H1 (cell line): ENCODE data around the gene RAD9A. TPM values are rescaled to one million over a fixed set of nuclear protein-coding genes. Genes with fewer than 3 reads are reported as not detected.
A peak's percentile ranks its signal among the peaks of the same experiment; 100 is the strongest.

Source experiments
- CTCF ChIA-PET: fragments of 300-600 bp; sonication (Branson Sonifier 250); formaldehyde crosslinking; loops from one replicate; lab custom pipeline; 2021; ENCODE audit not compliant: partially characterized antibody; lab: Charles Lee
- POLR2A ChIA-PET: fragments of 300-600 bp; sonication (Branson Sonifier 250); formaldehyde crosslinking; loops from one replicate; lab custom pipeline; 2021; ENCODE audit warnings: inconsistent platforms; ENCODE audit not compliant: partially characterized antibody; lab: Charles Lee
- DNase-seq, 2 experiments: peaks; one replicate each; pipeline versions ENCODE4 v3.0.0 to v3.0.0-alpha.2; 2010 to 2022; ENCODE audit warnings: low spot score in 2 of 2, low read depth in 1 of 2, mixed read lengths in 1 of 2
- FAIRE-seq: peaks from 2 replicates; lab custom pipeline; 2011; peaks lifted over from hg19 to GRCh38; lab: Jason Lieb, UNC
- H2AFZ ChIP-seq: 2 replicates; pipeline ENCODE4 v1.8.1; 2012; ENCODE audit warnings: low read length, inconsistent platforms
- H2AK5ac ChIP-seq: 2 replicates; pipeline ENCODE4 v1.6.1; 2013; ENCODE audit warnings: low read depth, low read length
- H2BK120ac ChIP-seq: replicated peaks from 2 replicates; pipeline ENCODE3; 2013; ENCODE audit warnings: low read depth, low read length, inconsistent platforms
- H2BK12ac ChIP-seq: 2 replicates; pipeline ENCODE4 v1.6.1; 2013; ENCODE audit warnings: low read depth, low read length
- H2BK15ac ChIP-seq: 2 replicates; pipeline ENCODE4 v1.6.1; 2013; ENCODE audit warnings: low read length
- H2BK20ac ChIP-seq: 2 replicates; pipeline ENCODE4 v1.6.1; 2013; ENCODE audit warnings: low read length
- H2BK5ac ChIP-seq: 2 replicates; pipeline ENCODE4 v1.6.1; 2013; ENCODE audit warnings: low read depth, low read length
- H3K14ac ChIP-seq: 2 replicates; pipeline ENCODE4 v1.6.1; 2013; ENCODE audit warnings: inconsistent platforms; ENCODE audit not compliant: insufficient read length
- H3K18ac ChIP-seq: 2 replicates; pipeline ENCODE4 v1.6.1; 2013; ENCODE audit warnings: low read length; ENCODE audit errors: extremely low read depth
- H3K23ac ChIP-seq: 2 replicates; pipeline ENCODE4 v1.6.1; 2013; ENCODE audit warnings: inconsistent platforms; ENCODE audit not compliant: insufficient read length
- H3K23me2 ChIP-seq: 2 replicates; pipeline ENCODE4 v1.6.1; 2013; ENCODE audit warnings: low read depth, low read length
- H3K27ac ChIP-seq: 2 replicates; pipeline ENCODE4 v1.6.1; 2011; ENCODE audit warnings: low read depth, low read length, inconsistent platforms
- H3K27me3 ChIP-seq, 4 experiments: replicated peaks in 1 of 4; 1 replicate in 1 of 4; 2 replicates in 3 of 4; pipeline versions ENCODE4 v1.6.1 to v1.8.1; 2011 to 2013; ENCODE audit warnings: low read length in 3 of 4, mild to moderate bottlenecking in 3 of 4, inconsistent platforms in 2 of 4, mixed read lengths in 2 of 4, moderate library complexity in 1 of 4; ENCODE audit not compliant: control insufficient read depth in 3 of 4, insufficient read depth in 3 of 4; ENCODE audit errors: extremely low read depth in 1 of 4
- H3K36me3 ChIP-seq, 4 experiments: 2 replicates each; pipeline versions ENCODE4 v1.6.1 to v1.8.1; 2011 to 2013; ENCODE audit warnings: mild to moderate bottlenecking in 4 of 4, low read length in 3 of 4, moderate library complexity in 2 of 4, control low read depth in 1 of 4, inconsistent platforms in 1 of 4; ENCODE audit not compliant: insufficient read depth in 4 of 4, control insufficient read depth in 2 of 4
- H3K4ac ChIP-seq: replicated peaks from 2 replicates; pipeline ENCODE3; 2013; ENCODE audit warnings: low read length, low read depth, mixed read lengths, inconsistent platforms; ENCODE audit not compliant: insufficient read length
- H3K4me1 ChIP-seq, 4 experiments: replicated peaks in 1 of 4; 1 replicate in 1 of 4; 2 replicates in 3 of 4; pipeline versions ENCODE4 v1.6.1 to v1.8.1; 2011 to 2013; ENCODE audit warnings: low read length in 3 of 4, inconsistent platforms in 2 of 4, mixed read lengths in 1 of 4; ENCODE audit not compliant: insufficient read depth in 4 of 4, control insufficient read depth in 3 of 4
- H3K4me2 ChIP-seq, 2 experiments: 2 replicates each; pipeline versions ENCODE4 v1.6.1 to v1.8.1; 2011 to 2013; ENCODE audit warnings: low read depth in 2 of 2, low read length in 2 of 2, control low read depth in 1 of 2, inconsistent platforms in 1 of 2, mild to moderate bottlenecking in 1 of 2; ENCODE audit not compliant: insufficient read depth in 1 of 2
- H3K4me3 ChIP-seq, 4 experiments: fragments of 200-600, 300-600 bp in 1 of 4; sonication (generic), shearing (Covaris generic), sonication (Bioruptor Twin) in 1 of 4; 2 replicates each; pipeline versions ENCODE4 v1.5.1 to v1.8.1; 2011 to 2016; ENCODE audit warnings: low read length in 4 of 4, low read depth in 3 of 4, control low read depth in 2 of 4, inconsistent platforms in 2 of 4, mild to moderate bottlenecking in 2 of 4, mixed read lengths in 1 of 4, moderate library complexity in 1 of 4; ENCODE audit not compliant: insufficient read depth in 2 of 4; ENCODE audit errors: extremely low read depth in 1 of 4
- H3K56ac ChIP-seq: replicated peaks from 2 replicates; pipeline ENCODE3; 2013; ENCODE audit warnings: low read depth, mild to moderate bottlenecking, mixed read lengths, low read length, inconsistent platforms; ENCODE audit not compliant: insufficient read length
- H3K79me1 ChIP-seq: 2 replicates; pipeline ENCODE4 v1.6.1; 2013; ENCODE audit warnings: low read depth, low read length, control low read depth
- H3K79me2 ChIP-seq, 2 experiments: 2 replicates each; pipeline versions ENCODE4 v1.6.1 to v1.8.1; 2012 to 2013; ENCODE audit warnings: low read length in 2 of 2, mild to moderate bottlenecking in 2 of 2, inconsistent platforms in 1 of 2; ENCODE audit not compliant: insufficient read depth in 2 of 2, control insufficient read depth in 1 of 2
- H3K9ac ChIP-seq, 4 experiments: replicated peaks in 1 of 4; 1 replicate in 1 of 4; 2 replicates in 3 of 4; pipeline versions ENCODE4 v1.6.1 to v1.8.1; 2011 to 2013; ENCODE audit warnings: low read depth in 3 of 4, low read length in 3 of 4, control low read depth in 2 of 4, mild to moderate bottlenecking in 2 of 4, moderate library complexity in 2 of 4, inconsistent platforms in 1 of 4; ENCODE audit errors: extremely low read depth in 1 of 4
- H3K9me3 ChIP-seq, 2 experiments: 2 replicates each; pipeline versions ENCODE4 v1.6.1 to v1.8.1; 2012 to 2013; ENCODE audit warnings: mild to moderate bottlenecking in 2 of 2, moderate library complexity in 2 of 2, control low read depth in 1 of 2, inconsistent platforms in 1 of 2, low read depth in 1 of 2, low read length in 1 of 2, mixed read lengths in 1 of 2; ENCODE audit not compliant: insufficient read depth in 2 of 2
- H4K20me1 ChIP-seq, 2 experiments: replicated peaks in 1 of 2; 2 replicates each; pipeline versions ENCODE3 to v1.8.1; 2011 to 2013; ENCODE audit warnings: inconsistent platforms in 2 of 2, low read length in 2 of 2, mild to moderate bottlenecking in 1 of 2; ENCODE audit not compliant: insufficient read depth in 2 of 2, control insufficient read depth in 1 of 2
- H4K5ac ChIP-seq: 2 replicates; pipeline ENCODE4 v1.6.1; 2013; ENCODE audit warnings: low read length, low read depth, mixed read lengths, inconsistent platforms; ENCODE audit not compliant: insufficient read length
- H4K8ac ChIP-seq: 2 replicates; pipeline ENCODE4 v1.8.0; 2013; ENCODE audit warnings: mild to moderate bottlenecking, moderate library complexity, low read length, inconsistent platforms; ENCODE audit not compliant: insufficient read depth; ENCODE audit errors: extremely low read depth
- H4K91ac ChIP-seq: replicated peaks from 2 replicates; pipeline ENCODE3; 2013; ENCODE audit warnings: low read length, mixed read lengths, inconsistent platforms; ENCODE audit not compliant: insufficient read length
- BACH1 ChIP-seq: IDR thresholded peaks from 2 replicates; pipeline ENCODE4 v1.6.1; 2012; ENCODE audit warnings: low read length, improper control_type of control experiment
- CREB1 ChIP-seq: IDR thresholded peaks from 2 replicates; pipeline ENCODE4 v1.6.1; 2012; ENCODE audit warnings: inconsistent platforms
- EP300 ChIP-seq, 2 experiments: IDR thresholded peaks; 1 replicate in 1 of 2; 2 replicates in 1 of 2; pipeline ENCODE4 v1.6.1; 2011 to 2012; ENCODE audit warnings: low read depth in 2 of 2, low read length in 2 of 2, mild to moderate bottlenecking in 2 of 2, borderline replicate concordance in 1 of 2, inconsistent platforms in 1 of 2, moderate library complexity in 1 of 2
- FOSL1 ChIP-seq: IDR thresholded peaks from 2 replicates; pipeline ENCODE4 v1.6.1; 2011; ENCODE audit warnings: mild to moderate bottlenecking, low read depth, low read length, moderate library complexity; ENCODE audit not compliant: insufficient read depth
- JUND ChIP-seq: IDR thresholded peaks from 2 replicates; pipeline ENCODE4 v1.6.1; 2011; ENCODE audit warnings: mild to moderate bottlenecking, improper control_type of control experiment, low read length
- KDM4A ChIP-seq: IDR thresholded peaks from one replicate; pipeline ENCODE4 v1.7.1; 2012; ENCODE audit warnings: low read depth, mild to moderate bottlenecking, moderate library complexity, low read length, inconsistent platforms; ENCODE audit not compliant: severe bottlenecking
- PHF8 ChIP-seq: fragments of 200-600 bp; sonication (generic); conservative IDR thresholded peaks from 2 replicates; pipeline ENCODE4 v1.7.1; 2012; ENCODE audit warnings: low read depth, mild to moderate bottlenecking, inconsistent platforms, low read length, moderate library complexity
- TAF1 ChIP-seq: IDR thresholded peaks from 2 replicates; pipeline ENCODE4 v1.6.1; 2011; ENCODE audit warnings: mild to moderate bottlenecking, low read depth, low read length
- TEAD4 ChIP-seq: IDR thresholded peaks from 2 replicates; pipeline ENCODE4 v1.6.1; 2012; ENCODE audit warnings: low read depth, low read length, inconsistent platforms, mixed read lengths
- WGBS, 2 experiments: shearing (Covaris generic) in 1 of 2; methylation state at CpG; one replicate each; pipeline versions ENCODE4 v1.1.6 to v1.1.7; 2013 to 2015; ENCODE audit warnings: low lambda C conversion rate in 2 of 2, mixed read lengths in 2 of 2, inconsistent platforms in 1 of 2, low coverage in 1 of 2, missing lambda C conversion rate in 1 of 2; ENCODE audit not compliant: insufficient replicate concordance in 2 of 2, insufficient coverage in 1 of 2, insufficient read length in 1 of 2; ENCODE audit errors: extremely low coverage in 1 of 2, missing lambda C conversion rate in 1 of 2; 5-methylcytosine and 5-hydroxymethylcytosine counted together
- polyA plus RNA-seq, 7 experiments: library from polyadenylated mRNA; depleted of rRNA in 3 of 7; stranded (reverse) in 5 of 7; unstranded in 2 of 7; fragments of >200 nt in 5 of 7; fragments of 200-250 nt in 2 of 7; gene quantifications; 1 replicate in 5 of 7; 2 replicates in 1 of 7; 4 replicates in 1 of 7; pipeline versions ENCODE4 v1.2.1 to v1.2.3, GENCODE V29; 2011 to 2013; ENCODE audit warnings: missing spikeins in 2 of 7, mixed read lengths in 2 of 7
- total RNA-seq: library from RNA; stranded (reverse); fragmentation: NEBNext Ultra II Directional; extraction: Animal tissue kit (Norgen Biotek cat#: 25700); gene quantifications from 2 replicates; pipeline ENCODE4 v1.2.1, GENCODE V29; 2021

The RAD9A gene
- total and polyA plus RNA-seq, 2 of the 8 experiments (the other 6 are each of a cell fraction or from before 2014, with no cell fraction given): 22.2 to 25.5 TPM

GRCh38 chr11:67429722-67430121 is 37.9 kb downstream of the RAD9A start:
- Histone ChIP-seq H2AK5ac (no peak overlapping the region), H2BK12ac (no peak overlapping the region), H3K23ac (no peak overlapping the region), H3K27me3 (no peaks in the 10 kb centered on the region), H3K4ac (no peak overlapping the region), H3K79me2 (peaks cover 0 to 9% of the 10 kb centered on the region in 2 experiments; a peak in 2 of 4 replicates), H2BK15ac (no peak overlapping the region), H4K91ac (no peak overlapping the region), H3K27ac (no peak overlapping the region), H2BK120ac (no peak overlapping the region), H3K4me2 (peak overlapping the region in 1 of 2 experiments; percentile 60; a peak in 1 of 4 replicates), H2BK5ac (no peak overlapping the region), H3K4me1 (peaks cover 0 to 12% (median 4%) of the 10 kb centered on the region in 4 experiments; a peak in 6 of 7 replicates), H3K36me3 (peaks cover 3 to 13% (median 8%) of the 10 kb centered on the region in 4 experiments; a peak in 7 of 8 replicates), H3K56ac (no peak overlapping the region), H4K8ac (0 out of 2 replicates have a peak overlapping the region, but pooled peaks have one; percentile 21), H3K4me3 (no peak overlapping the region), H3K14ac (no peak overlapping the region), H3K79me1 (peaks cover 5% of the 10 kb centered on the region), H4K5ac (no peak overlapping the region), H3K18ac (no peak overlapping the region), H2AFZ (no peak overlapping the region), H2BK20ac (no peak overlapping the region)
- FAIRE-seq (no peak), DNase-seq (no peak)
- POLR2A ChIA-PET: interaction anchor here (0.7 to 12.5 kb wide), 6 partner anchors 8 to 34 kb away, joined by 3 to 104 read pairs (median 6); partner anchors contain the start of genes CABP4, CARNS1 and PTPRCAP
- CTCF ChIA-PET: interaction anchor here (3.8 kb wide), 1 partner anchor 29 kb away, joined by 10 read pairs; the partner anchor contains the start of gene PPP1CA
- WGBS, 2 experiments: 93% methylated on average over 11 of the region's 11 CpGs; no CpG with 5 or more reads in 1 of the 2 experiments
- TF ChIP-seq JUND (no peak), CREB1 (no peak), FOSL1 (no peak), TEAD4 (no peak), TAF1 (no peak), EP300 (IDR thresholded peaks at IDR 0.05; ENCODE audit: borderline replicate concordance in 1 of 2, low read depth in 2 of 2, low read length in 2 of 2) (no peak), KDM4A (no peak), BACH1 (no peak), PHF8 (no peak)
- TF ChIP-seq, all 59 proteins: peak for 0
- no peak overlapping the region for H3K9ac ChIP-seq
- H3K23me2 ChIP-seq: peaks cover 10% of the 10 kb centered on the region
- no peaks in the 10 kb centered on the region for H3K9me3 ChIP-seq
- H4K20me1 ChIP-seq: peaks cover 0 to 6% of the 10 kb centered on the region in 2 experiments
